Measurements from ENCODE around the gene CRIP2.

DNA sequence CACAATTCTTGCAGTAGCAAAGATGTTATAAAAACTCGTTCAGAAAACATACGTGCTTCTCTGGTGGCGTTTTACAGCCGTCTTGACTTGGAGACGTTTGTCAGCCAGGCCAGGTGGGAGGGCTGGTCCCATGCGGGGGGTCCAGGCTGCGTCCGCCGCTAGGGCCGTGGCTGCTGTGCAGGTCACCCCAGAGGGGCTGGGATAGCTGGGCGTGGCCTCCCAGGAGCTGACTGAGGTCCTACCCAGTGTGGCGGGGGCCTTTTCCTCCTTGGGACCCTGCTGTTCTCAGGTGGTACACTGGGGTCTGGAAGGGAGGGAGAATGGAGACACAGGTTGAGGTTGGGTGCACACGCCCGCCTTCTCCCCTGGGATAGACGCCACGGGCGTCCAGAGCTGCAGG is 29.8 kb upstream of the CRIP2 start:
- TF ChIP-seq ZNF274 (IDR thresholded peaks at IDR 0.05; ENCODE audit: low read depth, low read length) (no peak), YY1 (IDR thresholded peaks at IDR 0.05; ENCODE audit: insufficient read depth, insufficient read length) (no peak), SUZ12 (IDR thresholded peaks at IDR 0.05; ENCODE audit: extremely low read depth, insufficient read depth, insufficient read length) (no peak)

Measured in NT2/D1 (cell line).